Lung (tissue), 12 donors: ENCODE data around the gene RFX5. TPM values are rescaled to one million over a fixed set of nuclear protein-coding genes. Genes with fewer than 3 reads are reported as not detected.

ENCODE experiments used
- ATAC-seq: fragments of 200-7000 bp; cut with Tn5 transposase; one replicate; pipeline ENCODE4 v1.9.1; 2020; ENCODE audit warnings: moderate number of reproducible peaks; ENCODE audit not compliant: insufficient read depth, low FRiP score
- DNase-seq, 3 donors: peaks; one replicate each; pipeline ENCODE4 v3.0.0-alpha.2; 2013 to 2017
- H3K27ac ChIP-seq, 2 donors: one replicate each; pipeline ENCODE4 v1.5.1; 2013; ENCODE audit warnings: mild to moderate bottlenecking in 2 of 2, moderate library complexity in 2 of 2, control low read depth in 1 of 2, inconsistent platforms in 1 of 2, low read depth in 1 of 2, low read length in 1 of 2
- H3K27me3 ChIP-seq, 3 donors: one replicate each; pipeline ENCODE4 v1.5.1; 2013; ENCODE audit warnings: low read length in 2 of 3; ENCODE audit not compliant: control insufficient read depth in 3 of 3, insufficient read depth in 3 of 3
- H3K36me3 ChIP-seq, 4 donors: one replicate each; pipeline ENCODE4 v1.5.1; 2013; ENCODE audit warnings: low read length in 4 of 4, mild to moderate bottlenecking in 1 of 4, moderate library complexity in 1 of 4; ENCODE audit not compliant: control insufficient read depth in 4 of 4, insufficient read depth in 4 of 4
- H3K4me1 ChIP-seq, 5 donors: one replicate each; pipeline ENCODE4 v1.5.1; 2013; ENCODE audit warnings: low read length in 5 of 5, mild to moderate bottlenecking in 2 of 5, moderate library complexity in 1 of 5; ENCODE audit not compliant: control insufficient read depth in 5 of 5, insufficient read depth in 5 of 5
- H3K4me3 ChIP-seq: one replicate; pipeline ENCODE4 v1.5.1; 2013; ENCODE audit warnings: mild to moderate bottlenecking, control low read depth, moderate library complexity
- H3K9ac ChIP-seq, 2 donors: one replicate each; pipeline ENCODE4 v1.5.1; 2013; ENCODE audit warnings: low read length in 2 of 2, control low read depth in 1 of 2; ENCODE audit not compliant: insufficient read depth in 1 of 2
- H3K9me3 ChIP-seq, 4 donors: one replicate each; pipeline ENCODE4 v1.5.1; 2013; ENCODE audit warnings: low read length in 3 of 4, mild to moderate bottlenecking in 1 of 4, moderate library complexity in 1 of 4; ENCODE audit not compliant: control insufficient read depth in 4 of 4, insufficient read depth in 3 of 4
- WGBS, 2 donors: extraction: QIAGEN DNeasy Blood & Tissue Kit; methylation state at CpG; one replicate each; pipeline ENCODE4 v1.1.7; 2013; 5-methylcytosine and 5-hydroxymethylcytosine counted together
- polyA plus RNA-seq, 2 donors: library from polyadenylated mRNA; stranded (reverse); fragments of 200-250 nt; gene quantifications; one replicate each; pipeline ENCODE4 v1.2.1, GENCODE V29; 2013
- total RNA-seq, 2 donors: library from RNA; depleted of rRNA in 1 of 2; stranded (reverse); fragments of >200 nt in 1 of 2; gene quantifications; one replicate each; pipeline ENCODE4 v1.2.1, GENCODE V29; 2014 to 2021
- TF ChIP-seq, protein P1 (sequence below): IDR thresholded peaks from 2 replicates; pipeline ENCODE4 v1.5.1; 2012; ENCODE audit warnings: mild to moderate bottlenecking; ENCODE audit errors: control extremely low read depth, extremely low read depth
- donor health status: control.
- donor health status: control.
- donor health status: Bipolar disorder and iron deficiency.
- donor health status: healthy.
- donor health status: DM: yes; HTN: yes; CAD: no.

Gene RFX5
- total and polyA plus RNA-seq, 4 donors: 16.6 to 40.3 (median 34.6) TPM

DNA sequence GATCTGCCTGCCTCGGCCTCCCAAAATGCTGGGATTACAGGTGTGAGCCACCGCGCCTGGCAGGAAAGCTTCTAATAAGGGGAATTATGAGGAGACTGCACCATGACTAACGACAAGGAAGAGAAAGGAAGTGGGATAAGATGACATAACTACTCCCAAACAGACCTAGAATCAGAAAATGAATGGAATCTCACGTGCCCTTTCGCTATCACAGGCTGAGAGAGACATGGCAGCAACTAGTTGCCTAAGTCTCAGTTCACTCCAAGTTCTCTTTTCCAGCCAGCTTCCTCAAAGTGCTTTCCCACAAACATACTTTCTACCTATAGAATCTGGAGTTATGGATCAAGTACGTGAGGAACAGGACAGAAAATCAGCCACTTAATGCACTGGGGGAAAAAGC is 21.8 kb downstream of the RFX5 start:
- 63 to 76% methylated on average over 7 of the region's 7 CpGs for whole genome bisulfite sequencing, 2 donors
- Histone ChIP-seq H3K36me3 (peaks cover 5 to 20% (median 13%) of the 10 kb centered on the region in 4 donors), H3K9ac (no peak overlapping the region), H3K27ac (no peak overlapping the region), H3K27me3 (no peaks in the 10 kb centered on the region), H3K9me3 (no peaks in the 10 kb centered on the region), H3K4me3 (no peak overlapping the region), H3K4me1 (peaks cover 5 to 23% (median 9%) of the 10 kb centered on the region in 5 donors)
- no peak for ATAC-seq
- DNase-seq: no peak
- TF ChIP-seq, protein P1, sequence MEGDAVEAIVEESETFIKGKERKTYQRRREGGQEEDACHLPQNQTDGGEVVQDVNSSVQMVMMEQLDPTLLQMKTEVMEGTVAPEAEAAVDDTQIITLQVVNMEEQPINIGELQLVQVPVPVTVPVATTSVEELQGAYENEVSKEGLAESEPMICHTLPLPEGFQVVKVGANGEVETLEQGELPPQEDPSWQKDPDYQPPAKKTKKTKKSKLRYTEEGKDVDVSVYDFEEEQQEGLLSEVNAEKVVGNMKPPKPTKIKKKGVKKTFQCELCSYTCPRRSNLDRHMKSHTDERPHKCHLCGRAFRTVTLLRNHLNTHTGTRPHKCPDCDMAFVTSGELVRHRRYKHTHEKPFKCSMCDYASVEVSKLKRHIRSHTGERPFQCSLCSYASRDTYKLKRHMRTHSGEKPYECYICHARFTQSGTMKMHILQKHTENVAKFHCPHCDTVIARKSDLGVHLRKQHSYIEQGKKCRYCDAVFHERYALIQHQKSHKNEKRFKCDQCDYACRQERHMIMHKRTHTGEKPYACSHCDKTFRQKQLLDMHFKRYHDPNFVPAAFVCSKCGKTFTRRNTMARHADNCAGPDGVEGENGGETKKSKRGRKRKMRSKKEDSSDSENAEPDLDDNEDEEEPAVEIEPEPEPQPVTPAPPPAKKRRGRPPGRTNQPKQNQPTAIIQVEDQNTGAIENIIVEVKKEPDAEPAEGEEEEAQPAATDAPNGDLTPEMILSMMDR: no peak

DNA sequence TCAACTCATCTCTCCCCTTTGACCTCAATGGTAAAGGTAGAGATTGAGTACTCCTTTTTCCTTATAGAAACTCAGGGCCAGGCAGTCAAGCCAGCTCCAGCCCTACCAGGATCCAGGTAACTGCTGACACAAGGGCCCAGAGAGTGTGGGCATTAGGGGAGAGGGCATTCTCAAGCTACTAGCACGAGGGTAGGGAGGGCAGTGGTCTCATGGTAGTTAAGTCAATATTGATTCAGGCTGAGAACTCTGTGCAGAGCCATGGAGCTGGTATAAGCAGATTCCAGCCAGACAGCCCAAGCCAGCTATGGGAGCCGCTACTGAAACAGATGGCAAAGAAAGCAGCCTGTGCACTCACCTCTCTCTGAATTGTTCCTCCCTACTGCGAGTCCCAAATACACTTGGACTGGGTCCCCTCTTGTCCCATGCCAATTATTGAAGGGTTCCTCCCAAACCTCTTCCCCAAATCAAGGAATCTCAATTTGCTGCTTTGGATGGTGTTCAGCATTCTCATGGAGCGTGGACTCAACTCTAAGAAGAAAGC is 22.6 kb downstream of the RFX5 start:
- ATAC-seq (no peak), DNase-seq (peak; percentile 49 to 77 (median 59))
- TF ChIP-seq, protein P1: no peak
- H3K4me1 ChIP-seq: peaks cover 5 to 23% (median 9%) of the 10 kb centered on the region in 5 donors
- no peaks in the 10 kb centered on the region for H3K9me3 ChIP-seq
- H3K27me3 ChIP-seq: no peaks in the 10 kb centered on the region
- peak overlapping the region in 1 of 2 donors; percentile 47 for H3K9ac ChIP-seq
- peaks cover 5 to 23% (median 14%) of the 10 kb centered on the region in 4 donors for H3K36me3 ChIP-seq
- H3K27ac ChIP-seq: no peak overlapping the region
- WGBS, 2 donors: 83 to 93% methylated on average over 4 of the region's 4 CpGs
- H3K4me3 ChIP-seq: no peak overlapping the region

DNA sequence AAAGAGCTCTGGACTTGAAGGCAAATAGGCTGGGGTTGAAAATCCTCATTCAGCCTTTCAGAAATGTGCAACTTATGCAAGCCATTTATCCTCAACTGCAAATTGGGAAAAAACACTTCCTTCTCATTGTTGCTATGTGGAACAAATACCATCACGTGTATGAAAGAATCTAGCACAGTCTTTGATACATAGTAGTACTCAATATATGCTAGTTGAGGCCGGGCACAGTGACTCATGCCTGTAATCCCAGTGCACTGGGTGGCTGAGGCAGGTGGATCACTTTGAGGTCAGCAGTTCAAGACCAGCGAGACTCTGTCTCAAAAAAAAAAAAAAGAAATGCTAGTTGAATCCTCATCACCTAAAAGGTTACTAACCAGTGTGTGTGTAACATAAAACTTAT is 28.1 kb downstream of the RFX5 start:
- TF ChIP-seq, protein P1: no peak
- WGBS, 2 donors: 73 to 77% methylated on average over 3 of the region's 3 CpGs
- no peaks in the 10 kb centered on the region for H3K27me3 ChIP-seq
- H3K27ac ChIP-seq: no peak overlapping the region
- no peaks in the 10 kb centered on the region for H3K9me3 ChIP-seq
- H3K4me1 ChIP-seq: peaks cover 0 to 7% (median 6%) of the 10 kb centered on the region in 5 donors
- H3K9ac ChIP-seq: no peak overlapping the region
- peaks cover 7 to 47% (median 32%) of the 10 kb centered on the region in 4 donors for H3K36me3 ChIP-seq
- H3K4me3 ChIP-seq: no peak overlapping the region
- ATAC-seq: no peak
- no peak for DNase-seq
